Uterus (tissue), 2 donors: Measurements from ENCODE around the gene CDH13.

Source experiments
- CTCF ChIP-seq, 4 experiments: fragments of 200-600 bp in 2 of 4; fragments of 450-650 bp in 2 of 4; sonication (generic) in 2 of 4; IDR thresholded peaks; one replicate each; pipeline ENCODE4 v1.5.1; 2016 to 2019; ENCODE audit warnings: antibody characterized with exemption in 4 of 4, mild to moderate bottlenecking in 2 of 4, moderate library complexity in 1 of 4
- POLR2A ChIP-seq, 2 donors: fragments of 450-650 bp; IDR thresholded peaks; one replicate each; pipeline ENCODE4 v1.6.1; 2016; ENCODE audit warnings: antibody characterized with exemption in 2 of 2, mild to moderate bottlenecking in 1 of 2, moderate library complexity in 1 of 2

DNA sequence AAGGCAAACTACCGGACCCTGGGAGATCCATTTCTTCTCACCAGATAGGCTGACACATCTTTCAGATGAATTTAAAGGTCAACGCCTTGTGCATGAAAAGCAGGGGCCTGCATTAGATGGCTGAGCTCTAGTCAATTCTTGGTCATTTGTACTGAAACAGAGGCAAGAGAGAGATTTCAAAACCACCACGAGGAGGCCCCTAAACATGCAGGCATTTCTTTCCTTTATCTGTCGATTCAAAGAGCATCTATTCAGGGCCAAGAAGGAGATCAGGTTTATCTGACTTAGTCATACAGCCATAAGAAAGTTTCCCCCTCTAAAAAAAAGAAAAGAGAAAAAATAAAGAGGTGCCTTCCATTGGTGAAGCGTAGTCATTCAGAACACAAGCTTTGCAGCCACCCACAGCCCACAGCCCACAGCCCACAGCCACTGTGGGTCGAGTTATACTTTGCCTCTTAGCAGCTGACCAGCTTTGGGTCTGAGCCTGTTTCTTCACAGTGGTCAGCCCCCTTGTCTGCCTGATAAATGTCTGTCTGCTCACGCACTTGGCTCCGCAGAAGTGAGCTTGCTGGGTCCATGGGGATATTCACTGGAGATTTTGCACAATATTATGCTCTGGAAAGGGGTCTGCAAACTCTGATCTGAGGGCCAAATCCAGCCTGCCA, 207.5 kb downstream of the CDH13 start:
- TF ChIP-seq CTCF (IDR thresholded peaks at IDR 0.05) (no peak), POLR2A (IDR thresholded peaks at IDR 0.05) (no peak)
